Measurements from ENCODE around the gene FAT2.

The FAT2 gene

GRCh38 chr5:151553695-151554094 is 37.4 kb downstream of the FAT2 start:
- Histone ChIP-seq H3K4me2 (ENCODE audit: low read length) (peak overlapping the region; percentile 36; the same call in 1 of the 2 replicates), H3K9ac (ENCODE audit: low read length) (no peak overlapping the region), H3K9me3 (ENCODE audit: insufficient read depth, low read length) (no peaks in the 10 kb centered on the region), H2AFZ (ENCODE audit: low read depth, low read length) (no peak overlapping the region), H3K4me1 (ENCODE audit: low read length) (peaks cover 46% of the 10 kb centered on the region), H3K27ac (ENCODE audit: low read length) (peak overlapping the region; percentile 90), H3K4me3 (ENCODE audit: low read length) (no peak overlapping the region), H4K20me1 (ENCODE audit: insufficient read depth, low read length) (no peaks in the 10 kb centered on the region), H3K79me2 (ENCODE audit: low read length) (no peaks in the 10 kb centered on the region), H3K36me3 (replicated peaks; ENCODE audit: low read depth, low read length) (no peaks in the 10 kb centered on the region), H3K27me3 (ENCODE audit: low read depth, low read length) (no peaks in the 10 kb centered on the region)
- TF ChIP-seq EZH2phosphoT487 (IDR thresholded peaks at IDR 0.05; ENCODE audit: low read depth) (no peak), CTCF (IDR thresholded peaks at IDR 0.05; ENCODE audit: low read depth, low read length) (no peak)

GRCh38 chr5:151553130-151553670 is 37.9 kb downstream of the FAT2 start:
- Histone ChIP-seq H2AFZ (ENCODE audit: low read depth, low read length) (no peak overlapping the region), H3K4me3 (ENCODE audit: low read length) (no peak overlapping the region), H3K9ac (ENCODE audit: low read length) (no peak overlapping the region), H3K27ac (ENCODE audit: low read length) (no peak overlapping the region; the same call in 1 of the 2 replicates), H3K27me3 (ENCODE audit: low read depth, low read length) (no peaks in the 10 kb centered on the region), H3K79me2 (ENCODE audit: low read length) (no peaks in the 10 kb centered on the region), H3K4me1 (ENCODE audit: low read length) (peaks cover 46% of the 10 kb centered on the region), H3K36me3 (replicated peaks; ENCODE audit: low read depth, low read length) (no peaks in the 10 kb centered on the region), H3K4me2 (ENCODE audit: low read length) (no peak overlapping the region), H4K20me1 (ENCODE audit: insufficient read depth, low read length) (no peaks in the 10 kb centered on the region), H3K9me3 (ENCODE audit: insufficient read depth, low read length) (no peaks in the 10 kb centered on the region)
- TF ChIP-seq CTCF (IDR thresholded peaks at IDR 0.05; ENCODE audit: low read depth, low read length) = no peak
- no peak for TF ChIP-seq EZH2phosphoT487 (IDR thresholded peaks at IDR 0.05; ENCODE audit: low read depth)

GRCh38 chr5:151551985-151552384 is 39.1 kb downstream of the FAT2 start:
- Histone ChIP-seq H3K36me3 (replicated peaks; ENCODE audit: low read depth, low read length) (no peaks in the 10 kb centered on the region), H2AFZ (ENCODE audit: low read depth, low read length) (no peak overlapping the region), H3K4me1 (ENCODE audit: low read length) (peaks cover 41% of the 10 kb centered on the region), H3K4me3 (ENCODE audit: low read length) (no peak overlapping the region), H3K4me2 (ENCODE audit: low read length) (no peak overlapping the region), H3K27ac (ENCODE audit: low read length) (no peak overlapping the region), H3K27me3 (ENCODE audit: low read depth, low read length) (no peaks in the 10 kb centered on the region), H4K20me1 (ENCODE audit: insufficient read depth, low read length) (no peaks in the 10 kb centered on the region), H3K79me2 (ENCODE audit: low read length) (no peaks in the 10 kb centered on the region), H3K9ac (ENCODE audit: low read length) (no peak overlapping the region), H3K9me3 (ENCODE audit: insufficient read depth, low read length) (no peaks in the 10 kb centered on the region)
- TF ChIP-seq EZH2phosphoT487 (IDR thresholded peaks at IDR 0.05; ENCODE audit: low read depth) = no peak
- no peak for TF ChIP-seq CTCF (IDR thresholded peaks at IDR 0.05; ENCODE audit: low read depth, low read length)

GRCh38 chr5:151550146-151550545 is 41.0 kb downstream of the FAT2 start:
- H3K27ac ChIP-seq (ENCODE audit: low read length) = no peak overlapping the region
- no peaks in the 10 kb centered on the region for H3K9me3 ChIP-seq (ENCODE audit: insufficient read depth, low read length)
- no peak overlapping the region for H3K9ac ChIP-seq (ENCODE audit: low read length)
- no peak overlapping the region for H3K4me2 ChIP-seq (ENCODE audit: low read length)
- no peaks in the 10 kb centered on the region for H3K79me2 ChIP-seq (ENCODE audit: low read length)
- no peak overlapping the region for H3K4me3 ChIP-seq (ENCODE audit: low read length)
- no peaks in the 10 kb centered on the region for H3K36me3 ChIP-seq (replicated peaks; ENCODE audit: low read depth, low read length)
- H2AFZ ChIP-seq (ENCODE audit: low read depth, low read length) = no peak overlapping the region
- TF ChIP-seq CTCF (IDR thresholded peaks at IDR 0.05; ENCODE audit: low read depth, low read length) (no peak), EZH2phosphoT487 (IDR thresholded peaks at IDR 0.05; ENCODE audit: low read depth) (no peak)
- H3K4me1 ChIP-seq (ENCODE audit: low read length) = peaks cover 22% of the 10 kb centered on the region
- no peaks in the 10 kb centered on the region for H3K27me3 ChIP-seq (ENCODE audit: low read depth, low read length)
- H4K20me1 ChIP-seq (ENCODE audit: insufficient read depth, low read length) = no peaks in the 10 kb centered on the region
